Hematopoietic multipotent progenitor cell treated with erythropoietin and hydrocortisone succinate and interleukin-3 and kit ligand, for 17 days (in vitro differentiated cells): Measurements from ENCODE around the gene IGFBP2.

Experiments used
- DNase-seq: peaks from one replicate; pipeline ENCODE4 v3.0.0-alpha.2; 2015; ENCODE audit warnings: low spot score

IGFBP2 gene

DNA sequence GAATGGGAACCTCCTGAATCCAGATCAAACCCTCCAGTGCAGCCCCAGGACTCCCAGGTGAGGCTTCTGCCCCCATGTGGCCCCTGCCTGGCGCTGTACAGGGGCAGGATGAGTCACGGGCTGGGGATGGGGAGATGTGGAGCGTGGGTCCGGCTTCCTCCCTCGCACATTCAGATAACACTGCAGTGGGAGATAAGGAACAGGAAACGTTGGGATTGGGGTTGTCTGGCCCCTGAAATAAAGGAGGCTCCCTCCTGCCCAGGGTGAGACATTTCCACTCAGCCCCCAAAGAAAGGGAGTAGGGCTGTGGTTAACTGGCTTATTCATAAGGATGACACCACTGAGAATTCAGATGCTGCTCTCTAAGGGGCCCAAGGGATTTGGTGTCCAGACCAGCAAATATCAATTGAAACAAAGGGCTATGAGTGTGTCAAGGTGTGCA is 31.4 kb downstream of the IGFBP2 start:
- DNase-seq = no peak

DNA sequence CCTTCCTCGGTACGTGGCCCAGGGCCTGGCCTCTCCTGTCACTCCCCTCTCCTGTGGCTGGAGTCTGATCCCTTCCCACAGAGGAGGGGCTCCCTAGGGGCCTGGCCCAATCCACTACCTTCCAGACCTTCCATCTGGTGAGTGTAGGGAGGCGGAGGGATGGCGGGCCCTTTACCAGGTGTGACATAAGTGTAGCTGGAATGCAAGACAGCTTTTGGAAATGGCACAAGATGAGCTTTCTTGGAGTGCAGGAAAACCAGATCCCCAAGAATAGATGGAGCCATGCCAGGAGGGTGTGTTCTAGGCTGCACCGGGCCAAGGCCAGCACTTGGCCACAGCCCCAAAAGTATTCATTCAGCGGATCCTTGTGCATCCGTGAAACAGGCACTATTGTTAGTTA is 32.0 kb downstream of the IGFBP2 start:
- DNase-seq = no peak

DNA sequence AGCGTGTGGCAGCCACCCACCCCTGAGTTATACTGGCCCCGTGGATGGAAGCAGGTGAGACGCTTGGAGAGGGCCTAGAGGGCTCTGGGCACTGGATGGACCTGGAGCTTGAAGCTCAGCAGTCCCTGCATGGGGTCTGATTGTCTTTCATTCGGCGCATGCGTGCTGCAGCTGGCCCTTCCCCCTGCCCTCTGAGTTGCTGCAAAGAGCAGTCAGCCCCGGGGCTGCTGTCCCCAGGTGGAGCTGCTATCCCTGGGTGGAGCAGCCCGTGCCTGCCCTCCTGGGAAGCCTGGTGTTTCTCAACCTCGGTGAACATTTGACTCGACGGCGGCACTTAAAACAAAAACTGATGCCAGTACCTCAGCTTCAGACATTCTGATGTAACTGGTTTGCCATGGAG is 32.5 kb downstream of the IGFBP2 start:
- no peak for DNase-seq

DNA sequence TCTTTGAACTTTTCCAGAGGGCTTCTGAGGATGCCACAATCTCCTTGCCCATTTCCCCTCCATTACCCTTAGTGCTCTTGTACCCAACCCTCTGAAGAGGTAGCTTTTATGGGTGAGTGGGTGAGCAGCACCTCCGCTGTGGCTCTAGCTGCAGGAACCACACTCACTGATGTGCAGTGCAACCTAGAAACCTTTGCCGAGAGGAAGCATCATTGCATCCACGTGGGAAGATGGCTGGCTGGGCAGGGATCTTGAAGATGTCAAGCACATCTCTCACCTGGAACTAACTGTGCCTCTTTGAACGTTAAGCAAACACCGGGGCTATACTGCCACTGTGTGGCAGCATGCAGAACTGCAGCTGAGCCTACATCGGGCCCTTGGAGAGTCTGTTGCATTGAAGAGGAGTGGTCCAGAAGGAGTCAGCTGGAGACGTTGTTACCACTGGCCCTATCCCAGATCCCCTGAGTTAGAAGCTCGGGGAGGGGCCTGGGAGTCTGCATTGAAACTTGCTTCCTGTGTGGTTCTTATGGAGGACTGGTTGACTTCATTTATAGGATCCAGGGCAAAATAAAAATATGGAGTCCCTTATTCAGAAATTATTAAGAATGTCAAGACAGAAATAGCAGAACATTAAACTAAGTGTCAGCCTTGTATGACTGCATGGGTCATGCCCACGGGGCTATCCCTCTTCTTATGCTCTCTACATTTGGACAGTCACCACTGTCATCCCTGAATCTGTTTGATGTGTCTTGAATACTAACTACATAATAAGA is 33.4 kb downstream of the IGFBP2 start:
- peak; percentile 67 for DNase-seq

DNA sequence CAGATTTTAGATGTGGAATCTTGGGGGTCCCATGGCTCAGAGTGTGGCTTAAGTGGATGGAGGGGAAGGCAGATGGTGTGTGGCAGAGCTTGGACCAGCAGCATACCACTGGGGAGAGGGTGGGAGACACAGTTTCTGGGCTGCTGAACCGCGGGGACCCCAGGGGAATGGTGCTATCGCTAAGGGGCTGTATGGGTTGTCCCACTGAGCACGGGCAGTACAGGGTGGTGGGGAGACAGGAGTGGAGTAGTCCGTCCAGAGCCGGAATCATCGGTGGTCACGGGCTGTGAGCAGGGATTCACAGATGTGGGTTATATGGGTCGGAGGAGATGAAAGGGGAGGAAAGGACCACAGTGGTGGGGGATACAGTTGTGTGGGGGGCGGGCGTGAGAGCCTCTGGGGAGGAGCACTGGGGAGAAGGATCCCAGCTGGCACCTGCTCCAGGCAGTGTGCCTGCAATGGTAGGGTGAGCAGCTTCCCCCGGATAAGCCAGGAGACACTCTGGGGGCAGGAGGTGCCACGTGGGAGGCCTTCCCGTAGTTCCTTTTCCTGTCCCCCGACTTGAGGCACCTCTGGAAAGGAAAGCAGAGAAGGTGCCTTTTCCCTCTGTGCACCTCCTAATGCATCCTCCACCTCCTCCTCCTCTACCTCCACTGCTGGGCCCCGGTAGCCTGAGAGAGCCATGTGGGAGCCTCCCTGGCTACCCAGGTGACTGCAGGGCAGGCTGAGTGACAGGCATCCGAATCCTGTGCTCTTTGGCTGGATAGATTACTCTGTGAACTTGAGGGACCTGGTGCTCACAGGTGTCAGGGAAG is 37.3 kb downstream of the IGFBP2 start:
- no peak for DNase-seq

DNA sequence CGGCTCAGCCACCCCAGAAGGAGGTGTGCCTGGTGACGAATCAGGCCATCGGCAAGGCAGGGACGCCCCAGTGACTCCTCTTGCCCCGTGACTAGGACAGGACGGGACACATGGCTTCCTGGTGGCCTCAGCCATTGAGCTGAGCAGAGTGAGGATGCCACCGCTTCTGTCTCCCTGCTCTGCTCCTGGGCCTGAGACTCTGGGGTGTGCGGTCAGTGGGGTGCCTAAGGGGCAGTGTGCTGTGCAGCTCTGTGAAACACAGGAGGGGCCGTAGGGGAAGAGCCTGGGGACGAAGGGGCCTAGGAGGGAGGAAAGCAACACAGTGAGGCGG is 37.8 kb downstream of the IGFBP2 start:
- DNase-seq = no peak

DNA sequence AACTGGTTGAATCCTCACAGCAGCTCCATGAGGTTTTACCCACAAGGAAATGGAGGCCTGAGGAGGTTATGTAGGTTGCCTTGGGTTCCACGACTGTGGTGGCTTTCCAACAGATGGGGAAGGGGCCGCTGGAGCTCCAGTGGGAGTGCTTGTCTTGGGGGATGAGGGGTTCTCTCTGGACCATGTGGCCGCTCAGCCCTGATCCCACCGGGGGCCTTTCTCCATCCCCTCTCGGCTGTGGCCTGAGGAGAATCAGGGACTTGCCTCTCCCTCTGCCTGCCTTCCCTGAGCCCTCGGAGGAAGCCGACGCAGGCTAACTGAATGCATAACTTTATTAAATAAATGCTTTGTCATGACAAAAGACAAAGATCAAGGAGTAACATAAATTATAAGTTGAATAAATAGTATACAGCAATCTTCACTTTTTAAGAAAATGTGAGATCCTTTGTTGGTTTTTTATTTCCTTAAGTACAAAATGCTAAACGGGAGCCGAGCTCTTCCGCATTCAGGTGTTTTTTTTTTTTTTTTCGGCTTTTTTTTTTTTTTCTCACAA is 38.6 kb downstream of the IGFBP2 start:
- no peak for DNase-seq

DNA sequence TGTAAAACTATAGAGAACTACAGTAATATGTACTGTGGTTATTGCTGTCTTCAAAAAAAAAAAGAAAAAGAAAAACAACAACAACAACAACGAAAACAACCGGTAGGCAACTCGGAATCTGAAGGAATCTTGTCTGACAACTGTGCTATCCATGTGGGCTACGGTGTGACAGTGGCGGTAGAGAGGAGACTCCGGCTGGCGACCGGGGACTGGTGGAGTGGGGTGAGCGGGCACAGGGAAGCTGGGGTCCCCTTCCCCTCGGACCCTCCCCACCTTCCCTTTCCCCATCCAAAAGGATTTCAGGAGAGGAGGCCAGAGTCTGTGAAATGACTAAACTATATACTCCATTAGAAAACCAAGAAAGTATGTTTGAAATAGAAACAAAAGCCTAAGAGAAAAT is 39.2 kb downstream of the IGFBP2 start:
- DNase-seq = no peak

DNA sequence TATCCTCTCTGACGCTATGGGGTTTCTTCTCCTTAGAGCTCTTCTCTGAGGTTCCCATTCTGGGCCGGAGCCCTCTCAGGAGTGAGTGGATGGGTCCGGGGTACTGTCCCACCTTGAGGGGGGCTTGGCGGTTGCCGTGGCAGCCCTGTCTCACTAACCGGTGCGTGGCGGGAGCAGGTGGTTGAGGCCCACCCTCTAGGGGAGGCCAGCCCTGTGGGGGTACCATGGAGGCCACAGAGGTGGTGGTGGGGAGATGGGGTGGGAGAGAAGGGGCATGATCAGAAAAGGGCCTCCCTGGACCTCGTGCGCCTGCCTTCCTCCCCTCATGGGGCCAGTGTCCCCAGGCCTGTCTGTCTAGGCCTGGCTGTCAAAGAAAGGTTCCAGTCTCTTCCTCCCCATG is 39.8 kb downstream of the IGFBP2 start:
- DNase-seq = no peak

DNA sequence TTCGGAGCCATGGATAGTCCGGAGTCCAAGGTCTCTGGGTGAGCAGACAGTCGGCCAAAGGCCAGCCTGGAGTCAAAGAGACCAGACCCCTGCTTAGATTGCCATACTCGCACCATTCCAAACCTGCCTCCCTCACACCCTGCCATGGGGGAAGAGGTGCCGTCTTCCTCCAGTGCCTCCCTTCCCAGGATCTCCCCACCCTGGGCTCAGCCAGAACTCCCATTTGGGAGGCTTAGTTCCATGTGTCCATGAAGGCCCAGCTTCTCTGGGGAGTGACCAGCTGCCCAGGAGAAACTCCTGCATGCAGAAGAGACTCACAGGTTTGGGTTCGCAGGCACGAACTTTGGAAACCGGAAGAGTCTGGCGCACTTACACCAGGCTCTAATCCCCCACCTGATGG is 40.4 kb downstream of the IGFBP2 start:
- no peak for DNase-seq

DNA sequence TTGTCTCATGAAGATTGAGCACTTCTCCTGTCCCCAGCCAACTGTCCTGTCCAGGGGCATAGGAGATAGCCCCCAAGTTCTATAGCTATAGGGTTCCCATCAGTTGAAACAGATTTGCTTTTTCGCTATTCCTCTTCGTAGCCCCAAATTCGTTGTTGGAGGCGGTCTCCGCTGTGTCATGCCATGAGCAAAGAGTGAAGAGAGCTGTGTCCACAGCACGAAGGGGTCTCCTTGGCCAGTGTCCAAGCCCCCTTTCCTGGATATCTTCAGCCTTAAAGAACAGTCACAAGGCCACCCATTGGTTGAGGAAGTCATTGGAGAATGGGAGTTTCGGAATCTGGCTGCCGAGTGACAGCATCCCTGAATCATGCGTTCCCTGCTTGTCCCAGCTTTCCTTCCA is 41.2 kb downstream of the IGFBP2 start:
- DNase-seq = no peak

DNA sequence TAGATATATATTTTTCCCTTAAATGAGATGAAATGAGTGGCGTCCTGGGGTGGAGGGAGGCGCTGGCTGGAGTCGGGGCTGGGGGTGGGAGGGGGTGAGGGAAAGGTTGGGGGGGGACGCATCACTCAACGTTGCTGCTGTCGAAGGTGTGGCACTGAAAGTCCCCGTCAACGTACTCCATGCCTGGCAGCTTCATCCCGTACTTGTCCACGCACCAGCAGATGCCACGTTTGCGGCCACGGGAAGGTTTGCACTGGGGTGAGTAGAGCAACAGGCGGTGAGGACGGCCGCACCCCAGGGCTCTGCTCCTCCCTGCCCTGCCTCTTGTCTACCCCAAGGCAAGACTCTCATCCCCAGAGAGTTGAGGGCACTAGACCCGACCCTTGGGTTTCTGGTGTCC is 43.4 kb downstream of the IGFBP2 start:
- no peak for DNase-seq

DNA sequence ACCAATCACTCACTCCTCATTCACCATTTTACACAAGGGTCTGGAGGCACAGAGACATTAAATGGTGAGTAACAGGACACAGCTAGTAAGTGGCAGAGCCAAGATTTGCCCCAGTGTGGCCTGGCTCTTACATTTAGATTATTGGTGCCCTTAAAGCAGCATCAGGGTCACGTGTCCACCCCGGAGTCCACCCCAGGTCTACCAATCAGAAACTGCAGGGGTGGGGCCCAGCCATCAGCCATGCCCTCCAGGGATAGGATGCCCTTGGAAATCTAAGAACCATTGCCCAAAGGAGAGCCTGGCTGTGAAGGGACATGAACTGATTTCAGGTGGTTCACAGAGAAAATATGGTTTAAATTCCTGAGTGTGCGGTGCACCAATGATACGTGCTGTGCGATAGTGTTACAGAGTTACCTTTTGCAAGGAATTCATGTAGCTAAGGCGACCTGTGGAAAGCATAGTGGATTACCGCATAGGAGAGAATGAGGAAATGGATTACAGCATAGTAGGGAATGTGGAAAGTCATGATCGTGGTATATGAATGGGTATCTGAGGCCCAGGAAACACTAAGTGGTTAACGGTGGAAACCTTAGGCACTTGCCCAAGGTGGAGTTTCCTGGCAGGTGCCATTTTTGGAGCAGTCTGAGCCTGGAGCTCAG is 44.3 kb downstream of the IGFBP2 start:
- DNase-seq = no peak

DNA sequence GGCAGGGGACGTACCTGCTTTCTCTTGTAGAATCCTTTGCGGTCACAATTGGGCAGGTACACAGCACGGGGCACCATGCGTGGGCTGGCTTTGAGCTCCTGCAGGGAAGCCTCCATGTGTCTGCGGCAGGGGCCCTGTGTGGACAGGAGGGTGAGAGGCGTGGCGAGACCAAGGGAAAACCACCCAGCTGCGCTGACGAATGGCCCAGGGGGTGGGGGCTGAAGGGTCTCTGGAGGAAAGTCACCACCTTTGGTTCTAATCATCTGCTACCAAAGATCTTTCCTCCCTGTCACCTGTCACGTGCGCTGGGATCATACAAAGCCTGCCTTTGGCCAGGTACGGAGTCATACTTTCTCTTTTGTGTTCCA is 44.9 kb downstream of the IGFBP2 start:
- no peak for DNase-seq

DNA sequence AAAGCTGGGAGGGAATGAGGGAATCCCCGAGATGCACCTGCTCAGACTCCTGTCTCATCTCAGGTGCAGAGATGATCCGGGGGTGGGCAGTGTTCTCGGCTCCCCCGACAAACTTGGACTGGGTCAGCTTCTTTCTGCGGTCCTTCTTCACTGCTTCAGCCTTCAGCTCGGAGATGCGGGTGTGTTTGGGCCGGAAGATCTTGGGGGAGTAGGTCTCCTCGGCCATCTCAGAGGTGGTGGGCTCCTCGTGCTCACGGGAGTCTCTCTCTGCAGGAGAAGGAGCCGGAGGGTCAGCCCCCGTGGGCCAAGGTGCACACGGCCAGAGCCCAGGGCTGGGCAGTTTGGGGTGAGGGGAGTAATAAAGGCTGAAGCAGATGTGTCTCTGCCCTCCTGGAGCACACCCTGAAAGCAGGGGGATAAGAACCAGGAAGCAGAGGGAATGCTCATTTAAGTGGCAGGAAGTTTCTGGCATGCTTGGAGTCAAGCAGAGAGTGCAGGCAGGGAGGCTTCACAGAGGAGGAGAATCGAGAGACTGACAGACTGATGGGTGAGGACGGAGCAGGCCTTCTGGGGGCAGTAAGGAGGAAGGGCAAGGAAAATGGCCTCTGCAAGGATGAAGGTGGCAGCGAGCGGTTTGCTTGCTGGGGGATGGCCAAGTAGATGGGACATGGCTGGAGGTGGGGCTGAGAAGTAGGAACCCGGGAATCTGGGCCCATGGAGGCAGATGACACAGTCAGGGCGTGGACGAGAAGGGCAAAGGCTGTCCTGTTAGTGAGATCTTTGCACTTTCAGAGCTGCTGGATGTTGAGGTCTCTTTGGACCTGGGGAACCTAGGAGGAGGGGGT is 45.8 kb downstream of the IGFBP2 start:
- DNase-seq = no peak

DNA sequence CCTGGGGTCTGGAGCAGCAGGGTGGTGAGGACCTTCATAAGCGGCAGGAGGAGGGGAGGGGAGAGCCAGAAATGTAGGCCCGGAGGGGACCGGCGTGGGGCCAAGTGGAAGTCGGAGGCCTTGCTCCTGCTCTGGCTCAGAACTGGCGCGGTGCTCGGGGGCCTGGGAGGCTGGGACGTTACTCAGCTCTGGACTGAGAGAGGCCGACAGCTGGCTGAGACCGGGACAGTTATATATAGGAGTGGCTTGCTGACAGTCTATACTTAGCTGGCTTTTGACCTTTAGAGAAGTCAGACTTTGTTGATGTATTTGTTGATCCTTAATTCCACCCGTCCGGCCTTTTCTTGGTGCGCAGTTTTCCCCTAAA is 46.4 kb downstream of the IGFBP2 start:
- DNase-seq = no peak

DNA sequence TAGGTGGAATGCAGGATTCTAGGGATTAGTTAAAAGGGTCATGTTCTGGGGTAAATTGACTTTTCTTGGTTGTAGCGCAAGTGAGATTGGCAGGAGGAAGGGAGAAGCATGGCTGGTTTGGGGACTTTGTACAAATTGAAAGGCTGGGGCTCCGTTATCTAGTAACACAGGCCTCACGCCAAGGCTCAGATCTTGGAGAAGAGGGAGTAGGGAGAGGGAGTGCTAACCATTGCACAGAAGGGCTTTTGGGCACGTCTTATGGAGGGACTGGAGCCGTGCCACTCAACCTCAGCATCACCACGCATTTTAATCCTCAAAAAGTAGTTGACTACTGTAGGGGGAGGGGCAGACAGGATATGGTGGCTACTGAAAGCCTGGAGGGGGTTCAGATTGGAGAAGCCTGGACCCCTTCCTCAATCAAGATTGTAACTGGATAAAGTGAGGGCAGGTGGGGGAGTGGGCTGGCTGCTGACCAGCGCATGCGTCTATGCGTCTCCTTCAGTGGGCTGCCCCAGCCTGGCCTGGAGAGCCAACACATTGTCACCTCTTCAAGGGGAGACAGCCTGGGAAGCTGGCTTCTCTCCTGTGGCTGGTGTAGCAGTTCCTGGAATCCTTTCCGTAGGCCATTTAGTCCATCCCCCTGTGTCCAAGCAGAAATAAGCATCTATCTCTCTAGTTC is 47.9 kb downstream of the IGFBP2 start:
- DNase-seq = no peak

DNA sequence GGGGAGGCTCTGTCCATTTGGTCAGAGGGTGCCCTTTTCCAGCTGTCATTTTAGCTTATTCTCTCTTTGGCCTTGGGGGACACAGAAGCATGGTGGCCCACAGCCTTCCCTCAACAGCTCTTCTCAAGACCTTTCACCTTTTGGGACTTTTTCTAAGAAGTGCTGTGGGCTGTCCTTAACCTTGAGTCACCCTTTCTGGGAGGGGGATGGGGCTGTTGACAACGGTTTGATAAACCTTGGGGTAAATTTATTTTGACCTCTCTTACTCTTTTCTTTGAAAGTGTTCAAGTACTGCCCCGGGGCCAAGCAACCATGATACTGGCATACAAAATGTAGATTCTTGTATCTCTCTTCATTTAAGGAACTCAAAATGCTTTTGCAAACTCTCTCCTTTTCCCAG is 48.5 kb downstream of the IGFBP2 start:
- no peak for DNase-seq

DNA sequence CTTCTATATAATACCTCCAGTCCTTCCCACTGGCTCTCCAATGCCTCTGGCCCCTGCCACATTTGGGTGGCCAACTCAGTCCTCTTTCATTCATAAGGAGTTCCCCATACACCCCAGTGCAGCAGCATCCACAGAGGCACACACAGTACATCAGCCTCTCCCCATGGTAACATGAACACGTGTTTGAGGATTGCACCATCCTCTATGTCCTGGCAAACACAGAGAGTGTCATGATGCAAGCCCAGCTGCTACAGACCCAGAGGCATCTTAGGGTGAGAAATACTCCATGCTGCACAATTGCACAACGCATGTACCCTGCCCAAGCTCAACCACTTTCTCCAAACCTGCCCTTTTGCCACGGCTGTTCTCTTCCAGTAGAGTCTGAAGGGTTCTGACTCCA is 50.6 kb downstream of the IGFBP2 start:
- no peak for DNase-seq

DNA sequence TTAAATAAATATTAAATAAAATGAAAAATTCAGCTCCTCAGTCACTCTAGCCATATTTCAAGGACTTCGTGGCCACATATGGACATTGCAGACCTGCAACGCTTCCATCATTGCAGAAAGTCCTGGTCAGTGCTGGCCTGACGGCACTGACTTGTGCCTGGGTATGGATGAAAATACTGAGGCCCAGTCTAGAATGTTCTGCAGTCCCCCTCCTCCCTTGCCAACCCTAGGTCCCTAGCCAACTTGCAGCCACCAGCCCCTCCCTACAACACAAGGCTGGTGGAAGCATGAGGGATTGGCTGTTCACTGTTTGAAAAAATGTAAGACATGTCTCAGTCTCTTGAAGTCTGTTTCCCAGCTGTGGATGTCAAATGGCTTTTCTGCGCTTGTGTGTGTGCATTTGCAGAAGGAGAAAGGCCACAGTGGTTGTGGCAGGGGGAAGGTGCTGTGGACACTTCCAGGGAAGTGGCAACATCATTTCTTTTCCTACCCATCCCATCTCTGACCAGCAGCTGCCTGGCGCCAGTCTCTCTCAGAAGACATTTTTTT is 52.2 kb downstream of the IGFBP2 start:
- DNase-seq = no peak

DNA sequence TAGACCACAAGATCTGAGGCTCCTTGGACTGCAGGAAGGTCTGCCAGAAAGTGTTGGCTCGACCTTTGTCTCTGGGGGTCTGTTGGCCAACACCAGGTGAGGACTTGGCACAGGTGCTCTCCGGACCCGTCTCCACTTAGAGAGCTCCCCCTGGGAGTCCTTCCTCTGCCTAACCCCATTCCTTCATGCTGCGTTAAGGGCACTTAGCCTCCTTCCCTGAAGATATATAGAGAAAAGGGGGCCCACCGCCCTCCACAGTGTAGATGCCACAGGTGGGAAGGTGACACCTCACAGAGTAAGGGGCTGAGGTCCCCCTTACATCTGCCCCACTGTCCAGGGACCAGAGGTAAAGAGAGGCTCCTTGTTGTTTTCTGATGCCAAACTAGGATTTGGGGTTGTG is 53.9 kb downstream of the IGFBP2 start:
- no peak for DNase-seq
